8988T (cell line): Measurements from ENCODE around the gene CACNG4.

Experiments
- DNase-seq: peaks from one replicate; pipeline ENCODE4 v3.0.0; 2011

Gene CACNG4

DNA sequence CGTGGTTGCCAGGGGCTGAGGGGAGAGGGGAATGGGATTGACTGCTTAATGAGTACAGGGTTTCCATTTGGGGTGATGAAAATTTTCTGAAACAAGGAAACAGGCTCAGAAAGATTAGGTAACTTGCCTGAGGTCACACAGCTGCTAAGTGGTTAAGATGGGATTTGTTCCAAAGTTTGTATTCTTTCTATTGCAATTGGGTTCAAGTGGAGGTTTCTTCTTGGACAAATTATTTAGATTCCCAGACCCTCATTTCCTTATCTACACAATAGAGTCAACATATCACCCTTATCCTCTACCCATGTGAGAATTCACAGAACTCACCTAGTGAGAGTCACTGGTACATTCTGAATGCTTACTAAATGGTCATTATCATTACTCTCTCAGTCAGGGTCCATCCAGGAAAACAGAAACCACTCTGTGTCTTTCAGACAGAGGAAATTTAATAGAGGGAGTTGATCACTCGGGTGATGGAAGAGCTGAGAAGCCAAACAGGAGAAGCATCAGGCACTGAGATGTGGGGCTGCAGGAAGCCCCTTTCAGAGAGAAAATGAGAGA, 22.6 kb downstream of the CACNG4 start:
- no peak for DNase-seq

- DNase-seq: no peak
Measured at GRCh38 chr17:66988069-66988798, 23.7 kb downstream of the CACNG4 start.

DNA sequence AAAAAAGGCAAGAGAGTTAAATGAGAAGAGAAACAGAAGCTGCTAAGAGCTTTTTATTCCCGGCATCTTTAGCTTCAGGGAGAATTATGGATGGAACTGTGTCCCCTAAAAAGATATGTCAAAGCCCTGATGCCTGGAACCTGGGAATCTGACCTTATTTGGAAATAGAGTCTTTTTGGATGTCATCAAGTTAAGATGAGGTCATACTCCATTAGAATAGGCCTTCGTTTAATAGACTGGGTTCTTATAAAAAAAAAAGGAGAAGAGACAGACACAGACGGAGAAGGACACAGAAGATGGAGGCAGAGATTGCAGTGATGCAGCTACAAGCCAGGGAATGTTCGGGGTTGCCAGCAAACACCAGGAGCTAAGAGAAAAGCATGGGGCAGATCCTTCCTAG, 24.6 kb downstream of the CACNG4 start:
- no peak for DNase-seq

DNA sequence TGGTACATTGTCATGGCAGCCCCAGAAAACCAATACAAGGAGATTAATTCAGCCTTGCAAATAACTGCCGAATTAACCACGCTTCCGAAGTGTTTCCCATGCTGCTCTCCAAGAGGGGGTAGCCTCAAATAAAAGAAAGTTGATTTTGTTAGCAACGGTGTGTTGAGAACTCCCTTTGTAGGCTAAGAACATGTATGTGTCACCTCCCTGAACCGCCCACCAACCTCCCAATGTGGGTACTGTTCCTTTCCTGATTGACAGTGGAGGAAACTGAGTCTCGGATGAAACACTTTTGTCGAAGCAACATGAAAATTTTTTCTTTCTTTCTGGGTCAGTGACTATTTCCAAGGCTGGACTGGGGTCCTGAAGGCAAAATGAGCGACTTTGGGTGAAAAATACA, 25.1 kb downstream of the CACNG4 start:
- DNase-seq: no peak

GRCh38 chr17:66990047-66990446, 25.5 kb downstream of the CACNG4 start:
- DNase-seq: no peak

GRCh38 chr17:66992911-66993442, 28.5 kb downstream of the CACNG4 start:
- DNase-seq: no peak

DNA sequence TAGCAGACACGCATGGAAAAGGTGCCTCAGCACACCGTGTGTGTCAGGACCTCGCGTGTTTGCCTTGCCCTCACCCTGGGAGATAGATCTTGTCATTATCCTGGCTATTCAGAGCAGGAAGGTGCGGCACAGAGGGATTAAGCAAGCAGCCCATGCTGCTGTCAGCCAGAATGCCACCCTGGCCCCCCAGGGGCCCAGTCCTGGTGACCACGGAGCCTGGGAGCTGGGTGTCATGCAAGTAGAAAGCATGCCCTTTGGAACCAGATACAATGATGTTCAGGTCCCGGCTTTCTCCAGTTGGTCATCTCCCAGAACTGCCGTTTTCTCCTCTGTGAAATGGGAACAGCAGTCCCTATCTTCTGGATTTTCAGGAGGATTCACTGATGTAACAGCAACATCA, 29.9 kb downstream of the CACNG4 start:
- no peak for DNase-seq

DNA sequence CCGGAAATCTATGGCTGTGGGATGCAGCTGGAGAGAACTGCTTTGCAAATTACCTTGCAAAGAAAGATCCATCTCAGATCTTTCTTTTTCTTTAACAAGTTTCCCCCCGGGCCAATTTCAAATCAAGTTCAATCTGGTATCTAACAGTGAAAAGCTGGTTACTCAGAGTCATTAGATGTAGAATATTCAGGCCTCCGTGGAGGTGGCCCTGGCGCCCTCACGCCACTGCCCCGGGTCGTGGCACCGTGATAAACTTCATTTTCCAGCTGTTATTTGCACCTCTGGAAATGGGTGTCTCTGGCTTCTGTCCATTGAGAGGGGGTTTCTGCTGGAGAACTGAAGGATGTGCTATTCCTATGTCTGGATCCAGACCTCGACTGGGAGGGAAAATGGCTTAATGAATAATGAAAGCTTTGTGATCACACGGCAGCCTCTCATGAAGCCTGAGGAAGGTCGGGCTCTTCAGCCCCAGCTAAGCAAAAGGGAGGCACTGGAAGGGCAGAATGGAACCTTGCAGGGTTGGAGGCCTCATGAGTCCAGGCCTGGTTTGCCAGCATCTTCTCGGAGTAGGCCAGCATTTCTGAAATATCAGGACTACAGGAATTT, 30.5 kb downstream of the CACNG4 start:
- DNase-seq: no peak

DNA sequence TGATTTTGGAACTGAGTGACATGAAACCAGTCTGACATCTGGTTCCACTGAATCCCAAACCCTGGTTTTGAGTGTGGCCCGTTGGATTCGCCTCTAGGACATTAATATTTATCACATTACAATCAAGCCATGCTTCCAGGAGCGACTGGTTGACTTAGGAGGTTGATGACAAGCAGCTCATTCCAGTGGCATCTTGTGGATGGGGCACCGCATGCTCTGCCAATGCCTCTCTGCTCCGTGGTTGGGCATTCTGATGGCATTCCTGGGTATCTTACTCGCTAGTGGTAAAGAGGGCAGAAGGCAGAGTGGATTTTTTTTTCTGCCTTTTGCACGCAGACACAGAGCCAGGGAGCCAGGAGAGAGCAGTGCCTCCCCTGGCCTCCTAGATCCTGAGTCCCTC, 31.4 kb downstream of the CACNG4 start:
- no peak for DNase-seq

DNA sequence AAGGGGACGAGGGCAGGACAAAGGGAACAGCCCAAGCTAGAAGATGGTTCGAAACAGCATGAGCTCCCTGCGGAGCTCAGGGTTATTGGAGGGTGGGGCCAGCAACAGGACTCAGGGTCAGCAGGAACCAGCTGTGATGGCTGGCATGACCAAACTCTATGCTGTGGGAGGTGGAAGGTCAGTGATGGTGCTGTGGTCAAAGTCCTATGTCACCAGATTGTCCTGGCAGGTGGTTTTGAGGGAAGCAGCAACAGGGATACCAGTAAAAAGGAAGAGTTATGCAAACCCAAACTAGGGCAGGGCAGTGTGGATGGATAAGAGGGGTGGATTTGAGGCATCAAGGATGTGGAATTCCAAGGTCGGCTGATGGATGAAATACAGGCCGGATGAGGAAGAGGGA, 32.4 kb downstream of the CACNG4 start:
- no peak for DNase-seq

GRCh38 chr17:67003231-67003630, 38.7 kb downstream of the CACNG4 start:
- no peak for DNase-seq

- no peak for DNase-seq
Measured at GRCh38 chr17:67004181-67004580, 39.7 kb downstream of the CACNG4 start.

DNA sequence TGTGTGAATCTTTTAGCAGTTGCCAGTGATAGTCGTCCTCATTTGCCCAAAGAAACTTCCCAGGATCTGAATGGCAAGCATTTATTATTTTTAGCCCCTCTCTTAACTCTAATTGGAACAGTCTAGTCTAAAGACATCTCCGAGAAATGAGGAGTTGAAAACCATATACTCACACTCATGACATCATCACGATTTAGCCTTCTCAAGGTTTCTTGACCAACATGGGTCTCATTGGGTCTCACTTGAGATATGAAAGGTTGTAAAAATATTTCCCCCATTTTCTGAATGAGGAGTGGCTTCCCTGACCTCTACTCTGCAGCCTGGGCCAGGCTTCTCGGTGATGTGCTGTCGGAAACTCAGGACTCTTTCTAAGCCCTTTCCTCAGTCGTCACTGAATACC, 42.8 kb downstream of the CACNG4 start:
- no peak for DNase-seq

- no peak for DNase-seq
Measured at GRCh38 chr17:67008101-67008500, 43.6 kb downstream of the CACNG4 start.

DNA sequence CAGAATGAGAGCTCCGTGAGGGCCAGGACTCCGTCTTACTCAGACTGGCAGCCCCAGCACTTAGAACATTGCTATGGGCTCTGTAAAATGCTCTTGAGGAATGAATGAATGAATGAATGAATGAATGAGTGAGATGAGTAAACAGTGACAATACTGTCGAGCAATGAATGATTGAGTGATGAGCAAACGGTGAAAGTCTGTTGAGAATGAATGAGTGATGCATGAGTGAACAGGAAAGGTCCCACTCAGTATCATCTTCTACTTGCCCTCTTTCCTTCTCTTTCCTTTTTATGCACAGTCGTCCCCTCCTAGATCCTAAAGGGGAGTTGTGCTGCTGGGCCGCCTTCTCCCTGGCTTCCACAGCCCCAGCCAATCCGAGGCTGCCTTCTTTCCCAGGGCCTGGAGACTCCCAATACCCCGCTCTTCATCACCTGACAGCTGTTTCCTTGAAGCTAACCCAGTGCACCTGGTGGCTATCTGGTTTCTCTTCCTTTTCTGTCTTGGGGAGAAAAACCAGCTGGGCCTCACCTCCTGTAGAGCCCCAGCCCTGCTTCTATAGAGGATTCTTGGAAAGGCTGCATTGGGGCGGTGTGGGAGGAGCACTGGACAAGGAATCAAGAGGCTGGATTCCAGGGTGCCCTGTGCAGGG, 47.1 kb downstream of the CACNG4 start:
- DNase-seq: no peak

DNA sequence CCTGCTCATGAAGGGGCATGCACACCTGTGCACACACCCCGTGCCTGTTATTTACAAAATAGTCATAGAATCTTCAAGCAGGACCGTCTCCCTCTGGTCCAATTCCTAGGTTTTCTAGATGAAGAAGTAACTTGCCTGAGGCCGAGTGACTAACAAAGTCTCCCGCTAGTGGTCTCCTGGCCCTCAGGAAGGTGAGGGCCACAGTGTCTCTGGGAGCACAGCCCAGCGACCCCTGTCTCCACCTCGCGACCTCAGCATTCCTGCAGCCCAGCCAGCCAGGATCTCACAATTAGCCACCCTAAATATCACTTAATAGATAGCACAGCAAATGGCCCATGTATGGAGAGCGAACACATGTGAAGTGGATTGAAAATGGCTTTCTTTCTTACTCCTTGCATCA, 49.4 kb downstream of the CACNG4 start:
- DNase-seq: no peak

- DNase-seq: no peak
Measured at GRCh38 chr17:67015001-67015400, 50.5 kb downstream of the CACNG4 start.

DNA sequence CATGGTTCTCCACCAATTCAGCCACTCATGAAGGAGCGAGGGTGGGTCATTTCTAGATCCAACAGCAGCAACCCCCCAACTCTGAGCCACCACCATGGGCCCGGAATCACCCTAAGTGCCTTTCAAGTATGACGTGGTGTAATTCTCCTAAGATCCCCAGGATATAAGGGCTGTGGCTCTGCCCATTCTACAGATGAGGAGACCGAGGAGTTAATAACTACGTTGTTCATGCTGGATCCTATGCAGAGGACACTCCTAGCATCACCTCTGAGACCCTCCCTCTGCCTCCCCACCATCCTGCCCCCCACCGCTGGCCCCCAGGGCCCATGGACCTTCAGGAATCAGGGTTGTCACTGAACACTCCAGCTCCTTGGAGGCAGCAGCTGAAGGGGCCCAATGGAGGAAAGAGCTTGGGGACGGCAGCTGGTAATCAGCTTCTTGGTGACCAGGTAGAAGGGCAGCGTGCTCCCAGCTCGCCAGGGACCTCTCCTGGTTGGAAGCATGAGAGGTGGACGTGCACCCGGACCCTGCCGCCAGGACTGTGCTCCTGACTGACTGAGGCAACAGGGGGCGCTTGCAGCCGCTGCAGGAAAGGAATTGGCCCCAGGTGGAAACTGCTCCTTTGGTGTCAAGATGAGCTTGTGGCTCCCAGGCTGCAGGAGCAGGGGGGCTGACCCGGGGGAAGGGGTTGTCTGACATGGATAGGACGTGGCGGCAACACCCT, 51.7 kb downstream of the CACNG4 start:
- no peak for DNase-seq

GRCh38 chr17:67017910-67018309, 53.4 kb downstream of the CACNG4 start:
- no peak for DNase-seq

DNA sequence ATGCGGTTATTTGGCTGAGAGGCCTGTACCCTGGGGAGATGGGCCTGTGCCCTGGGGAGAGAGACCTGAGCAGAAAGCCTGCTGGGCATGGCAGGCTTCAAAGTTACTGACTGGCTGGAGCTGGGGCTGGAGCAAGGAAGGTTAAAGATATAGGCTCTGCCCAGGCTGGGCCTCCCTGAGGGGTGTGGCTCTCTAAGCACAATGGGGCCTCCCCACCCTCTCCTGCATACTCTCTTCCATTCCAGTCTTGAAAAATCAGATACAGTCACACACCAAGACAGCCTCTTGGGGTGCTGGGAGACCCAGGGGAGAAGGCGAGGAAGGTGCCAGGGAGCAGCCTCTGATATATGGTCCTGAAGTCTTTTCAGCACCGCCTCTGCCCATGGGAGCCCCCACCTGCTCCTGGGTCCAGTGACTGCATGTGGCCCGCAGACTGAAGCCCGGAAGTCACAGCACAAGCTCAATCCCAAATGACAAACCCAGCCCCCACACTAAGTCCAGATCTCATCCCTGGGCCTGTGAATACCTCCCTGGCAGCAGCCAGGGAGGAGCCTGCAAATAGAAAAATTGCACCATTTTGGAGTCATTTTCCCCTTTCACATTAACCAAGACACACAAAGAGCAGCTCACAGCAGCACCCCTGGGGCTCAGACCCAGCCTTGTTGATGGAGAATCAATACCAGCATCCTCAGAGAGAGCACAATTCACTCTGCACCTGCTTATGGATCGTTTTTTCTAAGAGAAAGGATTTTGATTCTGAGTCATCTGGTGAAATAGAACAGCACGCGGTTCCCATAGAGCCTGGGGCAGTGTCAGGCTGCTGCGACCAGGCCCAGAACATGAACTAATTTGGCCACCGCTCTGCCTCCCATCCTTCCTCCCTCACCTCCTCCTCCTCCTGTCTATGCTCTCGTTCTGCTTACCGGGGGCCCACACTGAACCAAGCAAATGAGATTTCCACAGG, 54.2 kb downstream of the CACNG4 start:
- DNase-seq: no peak

DNA sequence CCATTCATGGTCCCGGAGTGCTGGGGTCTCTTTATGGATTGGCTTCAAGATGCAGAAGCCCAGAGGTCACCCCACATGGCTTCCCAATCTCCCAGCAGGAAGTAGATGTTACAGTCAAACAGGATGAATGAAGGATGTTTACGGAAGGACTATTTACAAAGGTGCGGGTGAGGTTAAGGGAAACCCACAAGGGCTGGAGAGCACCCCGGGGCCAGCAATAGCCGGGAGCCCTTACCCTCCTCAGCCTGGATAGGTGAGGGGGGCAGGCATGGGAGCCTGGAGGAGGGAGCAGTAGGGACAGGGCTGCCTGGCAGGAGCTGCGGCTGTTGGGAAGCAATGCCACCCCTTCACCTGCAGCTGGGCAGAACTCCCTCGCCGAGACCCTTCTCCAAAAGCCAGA, 55.3 kb downstream of the CACNG4 start:
- no peak for DNase-seq

GRCh38 chr17:67020293-67020766, 55.8 kb downstream of the CACNG4 start:
- no peak for DNase-seq
